Lower lobe of right lung (tissue), 2 donors: ENCODE results near the gene SLC4A3. TPM values are rescaled to one million over a fixed set of nuclear protein-coding genes. Genes with fewer than 3 reads are reported as not detected.

ENCODE experiments used
- ATAC-seq, 2 donors: fragments of 200-7000 bp; cut with Tn5 transposase; one replicate each; pipeline ENCODE4 v1.9.1; 2020 to 2022; ENCODE audit warnings: mild to moderate bottlenecking in 2 of 2, moderate library complexity in 2 of 2
- DNase-seq: peaks from one replicate; pipeline ENCODE4 v3.0.0-alpha.2; 2020
- H3K27ac ChIP-seq: fragments of 200-600 bp; one replicate; pipeline ENCODE4 v1.8.0; 2022
- H3K27me3 ChIP-seq: fragments of 200-600 bp; one replicate; pipeline ENCODE4 v1.8.0; 2022; ENCODE audit warnings: low read depth
- H3K36me3 ChIP-seq: fragments of 200-600 bp; one replicate; pipeline ENCODE4 v1.8.0; 2022; ENCODE audit warnings: mild to moderate bottlenecking
- H3K4me1 ChIP-seq: fragments of 200-600 bp; one replicate; pipeline ENCODE4 v1.8.0; 2022
- H3K4me3 ChIP-seq: fragments of 200-600 bp; one replicate; pipeline ENCODE4 v1.8.0; 2022; ENCODE audit warnings: mild to moderate bottlenecking
- H3K9me3 ChIP-seq: fragments of 200-600 bp; one replicate; pipeline ENCODE4 v1.8.0; 2022
- intact Hi-C: fragments of 100-400 bp; cut with DNase I; formaldehyde crosslinking; loops from one replicate; pipeline ENCODE4 v1.11.0; 2022
- total RNA-seq: library from RNA; stranded (reverse); fragmentation: NEBNext Ultra II Directional; extraction: Animal tissue kit (Norgen Biotek cat#: 25700); gene quantifications from one replicate; pipeline ENCODE4 v1.2.1, GENCODE V29; 2021
- TF ChIP-seq, protein P1 (sequence below): fragments of 200-600 bp; IDR thresholded peaks from one replicate; pipeline ENCODE4 v1.8.0; 2022; ENCODE audit warnings: antibody characterized with exemption, mild to moderate bottlenecking
- donor health status: DM: no; HTN: yes; CAD: no; lungs with severe emphysema.

The SLC4A3 gene
- total RNA-seq, 1 donor from 2014 or later: 1.0 TPM

DNA sequence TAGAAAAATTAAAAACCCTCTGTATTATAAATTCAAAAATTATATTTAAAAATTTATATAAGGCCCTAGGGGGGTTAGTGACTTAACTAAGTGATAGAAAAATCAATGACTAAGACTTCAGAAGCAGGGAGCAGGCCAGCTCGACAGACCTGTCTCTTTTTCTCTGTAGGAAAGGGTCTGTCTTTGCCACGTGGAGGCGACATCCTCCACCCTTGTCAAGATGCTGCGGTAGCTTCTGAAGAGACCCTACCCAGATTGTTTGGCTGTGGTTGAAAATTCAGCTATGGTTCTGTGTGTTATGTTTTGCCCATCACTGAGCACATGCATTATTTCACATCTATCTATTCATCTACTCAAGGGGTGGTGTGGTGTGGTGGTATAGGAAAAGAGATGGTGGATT lies 8.2 kb upstream of the SLC4A3 start:
- no peaks in the 10 kb centered on the region for H3K27me3 ChIP-seq
- intact Hi-C loops: no loop called here
- H3K4me3 ChIP-seq: no peak overlapping the region
- no peaks in the 10 kb centered on the region for H3K9me3 ChIP-seq
- H3K4me1 ChIP-seq: no peaks in the 10 kb centered on the region
- no peak overlapping the region for H3K27ac ChIP-seq
- DNase-seq (no peak), ATAC-seq (no peak)
- peaks cover 25% of the 10 kb centered on the region for H3K36me3 ChIP-seq
- TF ChIP-seq, protein P1, sequence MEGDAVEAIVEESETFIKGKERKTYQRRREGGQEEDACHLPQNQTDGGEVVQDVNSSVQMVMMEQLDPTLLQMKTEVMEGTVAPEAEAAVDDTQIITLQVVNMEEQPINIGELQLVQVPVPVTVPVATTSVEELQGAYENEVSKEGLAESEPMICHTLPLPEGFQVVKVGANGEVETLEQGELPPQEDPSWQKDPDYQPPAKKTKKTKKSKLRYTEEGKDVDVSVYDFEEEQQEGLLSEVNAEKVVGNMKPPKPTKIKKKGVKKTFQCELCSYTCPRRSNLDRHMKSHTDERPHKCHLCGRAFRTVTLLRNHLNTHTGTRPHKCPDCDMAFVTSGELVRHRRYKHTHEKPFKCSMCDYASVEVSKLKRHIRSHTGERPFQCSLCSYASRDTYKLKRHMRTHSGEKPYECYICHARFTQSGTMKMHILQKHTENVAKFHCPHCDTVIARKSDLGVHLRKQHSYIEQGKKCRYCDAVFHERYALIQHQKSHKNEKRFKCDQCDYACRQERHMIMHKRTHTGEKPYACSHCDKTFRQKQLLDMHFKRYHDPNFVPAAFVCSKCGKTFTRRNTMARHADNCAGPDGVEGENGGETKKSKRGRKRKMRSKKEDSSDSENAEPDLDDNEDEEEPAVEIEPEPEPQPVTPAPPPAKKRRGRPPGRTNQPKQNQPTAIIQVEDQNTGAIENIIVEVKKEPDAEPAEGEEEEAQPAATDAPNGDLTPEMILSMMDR: no peak

DNA sequence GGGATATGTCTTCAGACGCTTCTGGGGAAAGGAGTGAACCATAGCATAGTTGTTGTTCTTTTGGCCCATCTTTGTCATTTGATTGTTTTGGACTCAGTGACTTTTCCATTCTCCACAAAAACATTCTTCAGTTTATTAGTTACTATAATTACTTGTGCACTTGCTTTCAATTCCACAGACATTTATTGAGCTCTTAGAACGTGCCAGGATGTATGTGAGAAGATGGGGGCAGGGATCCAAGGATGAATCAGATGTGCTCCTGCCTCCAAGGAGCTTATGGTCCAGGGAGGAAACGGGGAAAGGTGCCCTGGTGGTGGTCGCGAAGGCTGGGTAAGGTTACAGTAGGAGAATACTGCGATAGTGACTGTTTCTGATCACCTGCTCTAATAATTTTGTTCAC lies 6.9 kb upstream of the SLC4A3 start:
- Histone ChIP-seq H3K9me3 (no peaks in the 10 kb centered on the region), H3K27me3 (no peaks in the 10 kb centered on the region), H3K4me3 (no peak overlapping the region), H3K4me1 (no peaks in the 10 kb centered on the region), H3K27ac (no peak overlapping the region), H3K36me3 (peaks cover 12% of the 10 kb centered on the region)
- TF ChIP-seq, protein P1: no peak
- DNase-seq (no peak), ATAC-seq (no peak)
- intact Hi-C loops: no loop called here

DNA sequence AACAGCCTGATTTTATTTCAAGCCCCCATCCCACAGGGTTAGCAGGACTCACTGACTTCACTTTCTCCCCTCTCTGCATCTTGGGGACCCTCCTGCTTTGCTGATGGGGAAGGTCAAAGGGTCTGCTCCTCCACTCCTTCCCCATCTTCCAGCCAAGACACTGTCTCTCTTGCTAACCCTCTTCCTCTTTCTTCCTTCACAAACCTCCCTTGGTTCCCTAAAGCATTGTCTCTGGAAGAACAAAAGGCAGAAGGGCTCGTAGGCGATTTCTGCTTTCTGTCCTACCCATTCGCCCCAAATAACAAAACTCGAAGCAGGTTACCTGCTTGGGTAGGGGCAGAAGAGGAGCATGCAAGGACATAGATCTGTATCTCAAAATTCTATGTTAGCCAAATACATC lies 5.5 kb upstream of the SLC4A3 start:
- H3K27ac ChIP-seq: no peak overlapping the region
- TF ChIP-seq, protein P1: no peak
- DNase-seq: no peak
- H3K4me3 ChIP-seq: no peak overlapping the region
- H3K36me3 ChIP-seq: no peaks in the 10 kb centered on the region
- ATAC-seq: no peak
- intact Hi-C loops: no loop called here
- peaks cover 9% of the 10 kb centered on the region for H3K27me3 ChIP-seq
- no peaks in the 10 kb centered on the region for H3K4me1 ChIP-seq
- no peaks in the 10 kb centered on the region for H3K9me3 ChIP-seq

DNA sequence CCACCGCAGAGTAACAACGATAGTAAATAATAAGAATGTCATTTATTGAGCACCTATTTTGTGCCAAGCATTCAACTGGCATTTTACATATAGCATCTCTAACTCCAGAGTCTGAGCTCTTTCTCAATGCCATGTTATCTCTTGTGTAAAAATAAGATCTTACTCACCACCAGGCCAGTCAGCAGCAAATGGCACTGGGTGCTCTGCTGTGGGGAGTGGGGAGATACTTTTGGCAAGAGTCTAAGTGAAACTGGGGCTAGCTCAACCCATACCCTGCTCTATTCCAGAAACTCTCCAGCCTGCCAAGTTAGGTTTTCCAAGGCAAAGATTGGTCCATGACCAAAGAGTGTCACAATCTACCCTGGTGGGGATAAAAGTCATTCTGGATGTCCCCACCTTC lies 5.0 kb upstream of the SLC4A3 start:
- Histone ChIP-seq H3K4me1 (no peaks in the 10 kb centered on the region), H3K4me3 (no peak overlapping the region), H3K27me3 (peaks cover 10% of the 10 kb centered on the region), H3K27ac (no peak overlapping the region), H3K36me3 (no peaks in the 10 kb centered on the region), H3K9me3 (no peaks in the 10 kb centered on the region)
- intact Hi-C loops: no loop called here
- DNase-seq (no peak), ATAC-seq (no peak)
- TF ChIP-seq, protein P1: no peak

DNA sequence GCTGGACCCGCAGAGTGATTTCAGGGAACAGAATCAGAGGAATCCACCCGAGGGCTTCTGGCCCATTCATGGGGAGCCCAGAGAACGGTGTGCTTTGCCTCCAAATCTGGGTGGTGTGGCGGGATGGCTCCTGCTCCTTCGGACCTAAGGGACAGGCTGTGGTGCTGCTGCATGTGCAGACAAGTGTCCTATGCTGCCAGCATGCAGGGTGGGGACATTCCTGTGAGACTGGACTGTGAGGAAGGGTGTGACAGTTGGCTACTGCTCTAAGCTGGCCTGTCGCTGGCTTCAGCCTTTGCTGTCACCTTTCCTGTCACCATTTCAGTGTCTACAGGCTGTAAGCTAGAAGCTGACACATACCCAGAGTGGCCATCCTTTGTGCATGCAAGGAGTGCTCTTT lies 2.9 kb upstream of the SLC4A3 start:
- intact Hi-C loops: no loop called here
- Histone ChIP-seq H3K27me3 (peaks cover 24% of the 10 kb centered on the region), H3K9me3 (no peaks in the 10 kb centered on the region), H3K36me3 (no peaks in the 10 kb centered on the region), H3K4me1 (peaks cover 5% of the 10 kb centered on the region), H3K4me3 (no peak overlapping the region), H3K27ac (no peak overlapping the region)
- TF ChIP-seq, protein P1: no peak
- no peak for ATAC-seq
- DNase-seq: no peak

DNA sequence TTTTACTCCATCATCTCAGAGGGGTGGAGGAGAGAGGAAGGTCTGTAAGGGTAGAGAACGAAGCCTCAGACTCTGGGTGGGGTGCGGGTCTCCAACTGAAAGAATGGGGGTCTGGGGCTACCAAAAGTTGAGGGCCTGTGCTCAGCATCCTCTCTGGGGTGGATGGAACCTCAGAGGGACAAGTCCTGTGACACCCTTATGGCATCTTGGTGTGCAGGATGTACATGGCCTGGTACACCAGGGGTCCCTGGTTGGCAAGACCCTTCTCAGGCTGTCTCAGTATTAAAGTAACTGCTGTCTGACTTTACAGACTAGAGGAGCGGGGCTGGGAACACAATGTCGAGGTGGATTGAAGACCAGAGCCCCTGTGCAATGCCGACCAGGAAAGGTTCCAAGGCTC lies 2.3 kb upstream of the SLC4A3 start:
- H3K4me3 ChIP-seq: no peak overlapping the region
- no peaks in the 10 kb centered on the region for H3K9me3 ChIP-seq
- H3K36me3 ChIP-seq: no peaks in the 10 kb centered on the region
- no peak overlapping the region for H3K27ac ChIP-seq
- ATAC-seq (no peak), DNase-seq (no peak)
- H3K27me3 ChIP-seq: peaks cover 24% of the 10 kb centered on the region
- intact Hi-C loops: no loop called here
- H3K4me1 ChIP-seq: peaks cover 5% of the 10 kb centered on the region
- TF ChIP-seq, protein P1: no peak
